Measurements from ENCODE around the gene ATCAY. TPM values are rescaled to one million over a fixed set of nuclear protein-coding genes. Genes with fewer than 3 reads are reported as not detected.

The ATCAY gene
- total RNA-seq, 1 experiment from 2014 or later, result not detected

- H3K4me3 ChIP-seq (ENCODE audit: low read length), result no peak overlapping the region
- H3K27me3 ChIP-seq (ENCODE audit: low read length), result no peaks in the 10 kb centered on the region
- H3K9me2 ChIP-seq (replicated peaks; ENCODE audit: insufficient read depth, low read length), result no peaks in the 10 kb centered on the region
- no peak overlapping the region for H2AFZ ChIP-seq (ENCODE audit: low read length)
- H3K4me2 ChIP-seq (ENCODE audit: low read depth, low read length, poor library complexity, severe bottlenecking), result no peak overlapping the region
- H4K20me1 ChIP-seq (ENCODE audit: insufficient read depth, low read depth, low read length), result no peaks in the 10 kb centered on the region
- no peak overlapping the region for H3K9ac ChIP-seq (ENCODE audit: low read length)
- H3K9me3 ChIP-seq (ENCODE audit: low read length), result no peaks in the 10 kb centered on the region; the same call in 1 of the 2 replicates
- no peaks in the 10 kb centered on the region for H3K79me2 ChIP-seq (ENCODE audit: low read length)
- DNase-seq, result no peak
- H3K27ac ChIP-seq (ENCODE audit: low read length), result no peak overlapping the region
- no peaks in the 10 kb centered on the region for H3K36me3 ChIP-seq (ENCODE audit: insufficient read depth, low read length)
- H3K4me1 ChIP-seq (ENCODE audit: low read length), result no peaks in the 10 kb centered on the region
Measured at GRCh38 chr19:3899531-3900294, 19.2 kb downstream of the ATCAY start.

DNA sequence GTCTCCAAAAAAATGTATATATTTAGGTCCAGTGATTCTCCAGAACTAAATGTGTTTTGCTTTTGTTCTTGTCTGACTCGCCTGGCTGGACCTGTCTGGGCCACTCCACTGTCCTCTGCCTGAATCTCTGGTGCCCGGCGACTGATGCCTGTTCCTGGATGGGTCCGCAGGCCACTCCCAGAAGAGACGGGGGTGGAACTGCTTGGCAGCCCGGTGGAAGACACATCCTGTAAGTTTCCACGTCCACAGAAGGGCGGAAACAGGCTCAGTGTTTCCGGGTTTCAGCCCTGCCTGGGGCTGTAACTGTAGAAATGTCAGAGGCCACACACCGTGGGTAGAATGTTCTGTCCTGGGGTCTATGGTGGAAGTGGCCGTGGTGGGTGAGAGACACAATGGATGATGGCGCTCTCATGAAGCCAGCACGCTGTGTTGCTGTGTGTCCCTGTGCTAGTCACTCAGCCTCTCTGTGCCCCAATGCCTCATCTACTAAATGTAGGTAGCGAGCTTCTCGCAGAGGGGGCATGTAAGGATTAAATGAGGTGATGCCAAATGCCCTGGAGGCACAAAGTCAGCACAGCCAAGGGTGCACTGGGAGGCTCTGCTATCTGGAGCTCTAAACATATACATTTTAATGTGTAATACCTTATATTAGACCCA lies 22.0 kb downstream of the ATCAY start:
- Histone ChIP-seq H3K4me2 (ENCODE audit: low read depth, low read length, poor library complexity, severe bottlenecking) (no peak overlapping the region), H3K27me3 (ENCODE audit: low read length) (no peaks in the 10 kb centered on the region), H3K4me1 (ENCODE audit: low read length) (no peaks in the 10 kb centered on the region), H3K9me3 (ENCODE audit: low read length) (no peaks in the 10 kb centered on the region; the same call in 1 of the 2 replicates), H3K4me3 (ENCODE audit: low read length) (no peak overlapping the region), H4K20me1 (ENCODE audit: insufficient read depth, low read depth, low read length) (no peaks in the 10 kb centered on the region), H3K9me2 (replicated peaks; ENCODE audit: insufficient read depth, low read length) (no peaks in the 10 kb centered on the region), H3K9ac (ENCODE audit: low read length) (no peak overlapping the region), H3K27ac (ENCODE audit: low read length) (no peak overlapping the region), H2AFZ (ENCODE audit: low read length) (no peak overlapping the region), H3K79me2 (ENCODE audit: low read length) (no peaks in the 10 kb centered on the region), H3K36me3 (ENCODE audit: insufficient read depth, low read length) (no peaks in the 10 kb centered on the region)
- DNase-seq, result no peak

- no peak overlapping the region for H3K27ac ChIP-seq (ENCODE audit: low read length)
- no peaks in the 10 kb centered on the region for H3K79me2 ChIP-seq (ENCODE audit: low read length)
- no peaks in the 10 kb centered on the region for H3K9me2 ChIP-seq (replicated peaks; ENCODE audit: insufficient read depth, low read length)
- H3K9ac ChIP-seq (ENCODE audit: low read length), result no peak overlapping the region
- H4K20me1 ChIP-seq (ENCODE audit: insufficient read depth, low read depth, low read length), result no peaks in the 10 kb centered on the region
- no peak overlapping the region for H2AFZ ChIP-seq (ENCODE audit: low read length)
- H3K4me1 ChIP-seq (ENCODE audit: low read length), result no peaks in the 10 kb centered on the region
- H3K4me2 ChIP-seq (ENCODE audit: low read depth, low read length, poor library complexity, severe bottlenecking), result no peak overlapping the region
- no peak overlapping the region for H3K4me3 ChIP-seq (ENCODE audit: low read length)
- H3K36me3 ChIP-seq (ENCODE audit: insufficient read depth, low read length), result no peaks in the 10 kb centered on the region
- no peaks in the 10 kb centered on the region for H3K27me3 ChIP-seq (ENCODE audit: low read length)
- DNase-seq, result no peak
- H3K9me3 ChIP-seq (ENCODE audit: low read length), result no peaks in the 10 kb centered on the region
Measured at GRCh38 chr19:3904233-3904632, 23.7 kb downstream of the ATCAY start.

DNA sequence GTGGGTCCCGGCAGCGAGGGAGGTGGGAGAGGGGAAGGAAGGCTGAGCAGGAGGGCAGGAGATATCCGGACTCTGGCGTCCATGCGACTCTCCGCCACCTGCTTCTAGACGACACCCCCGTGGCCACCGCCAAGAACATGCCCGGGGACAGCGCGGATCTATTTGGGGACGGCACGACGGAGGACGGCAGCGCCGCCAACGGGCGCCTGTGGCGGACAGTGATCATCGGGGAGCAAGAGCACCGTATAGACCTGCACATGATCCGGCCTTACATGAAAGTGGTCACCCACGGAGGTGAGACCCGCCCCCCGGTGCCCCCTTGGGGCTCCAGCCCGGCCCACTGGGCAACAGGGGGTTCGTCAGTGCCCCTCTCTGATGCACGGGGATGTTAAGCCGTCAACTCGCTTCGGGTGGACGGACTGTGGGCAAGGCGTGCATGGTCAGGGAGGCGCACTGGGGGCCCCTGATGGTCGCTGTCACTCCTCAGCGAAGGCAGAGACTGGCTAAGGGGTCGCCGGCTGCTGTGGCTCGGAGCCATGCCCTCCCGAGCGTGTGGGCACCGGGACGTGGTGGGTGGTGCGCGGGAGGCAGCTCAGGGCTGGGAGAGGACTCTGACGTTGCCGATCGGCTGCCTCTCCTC lies 27.3 kb downstream of the ATCAY start:
- Histone ChIP-seq H3K4me3 (ENCODE audit: low read length) (no peak overlapping the region), H4K20me1 (ENCODE audit: insufficient read depth, low read depth, low read length) (no peaks in the 10 kb centered on the region), H3K4me2 (ENCODE audit: low read depth, low read length, poor library complexity, severe bottlenecking) (no peak overlapping the region), H3K36me3 (ENCODE audit: insufficient read depth, low read length) (no peaks in the 10 kb centered on the region), H2AFZ (ENCODE audit: low read length) (no peak overlapping the region), H3K4me1 (ENCODE audit: low read length) (no peaks in the 10 kb centered on the region), H3K27me3 (ENCODE audit: low read length) (no peaks in the 10 kb centered on the region), H3K9me3 (ENCODE audit: low read length) (peaks cover 7% of the 10 kb centered on the region; the same call in 1 of the 2 replicates), H3K79me2 (ENCODE audit: low read length) (no peaks in the 10 kb centered on the region), H3K27ac (ENCODE audit: low read length) (no peak overlapping the region), H3K9ac (ENCODE audit: low read length) (no peak overlapping the region), H3K9me2 (replicated peaks; ENCODE audit: insufficient read depth, low read length) (no peaks in the 10 kb centered on the region)
- no peak for DNase-seq

GRCh38 chr19:3908266-3909054 lies 28.0 kb downstream of the ATCAY start:
- Histone ChIP-seq H3K79me2 (ENCODE audit: low read length) (no peaks in the 10 kb centered on the region), H3K4me3 (ENCODE audit: low read length) (no peak overlapping the region), H3K9me2 (replicated peaks; ENCODE audit: insufficient read depth, low read length) (no peaks in the 10 kb centered on the region), H3K9ac (ENCODE audit: low read length) (no peak overlapping the region), H3K27me3 (ENCODE audit: low read length) (no peaks in the 10 kb centered on the region), H3K27ac (ENCODE audit: low read length) (no peak overlapping the region), H2AFZ (ENCODE audit: low read length) (no peak overlapping the region), H3K4me2 (ENCODE audit: low read depth, low read length, poor library complexity, severe bottlenecking) (no peak overlapping the region), H4K20me1 (ENCODE audit: insufficient read depth, low read depth, low read length) (no peaks in the 10 kb centered on the region), H3K4me1 (ENCODE audit: low read length) (no peaks in the 10 kb centered on the region), H3K9me3 (ENCODE audit: low read length) (peaks cover 7% of the 10 kb centered on the region; the same call in 1 of the 2 replicates), H3K36me3 (ENCODE audit: insufficient read depth, low read length) (no peaks in the 10 kb centered on the region)
- DNase-seq, result no peak

- no peak for DNase-seq
Measured at GRCh38 chr19:3910105-3910504, 29.6 kb downstream of the ATCAY start.

DNA sequence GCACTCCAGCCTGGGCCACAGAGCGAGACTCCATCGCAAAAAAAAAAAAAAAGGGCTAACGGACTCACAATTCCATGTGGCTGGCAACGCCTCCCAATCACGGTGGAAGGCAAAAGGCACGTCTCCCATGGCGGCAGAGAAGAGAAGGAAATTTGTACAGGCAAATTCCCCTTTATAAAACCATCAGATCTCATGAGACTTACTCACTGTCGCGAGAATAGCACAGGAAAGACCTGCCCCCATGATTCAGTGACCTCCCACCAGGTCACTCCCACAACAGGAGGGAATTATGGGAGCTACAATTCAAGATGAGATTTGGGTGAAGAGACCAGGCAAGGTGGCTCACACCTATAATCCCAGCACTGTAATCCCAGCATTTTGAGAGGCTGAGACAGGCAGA lies 33.7 kb downstream of the ATCAY start:
- no peaks in the 10 kb centered on the region for H3K4me1 ChIP-seq (ENCODE audit: low read length)
- H2AFZ ChIP-seq (ENCODE audit: low read length), result no peak overlapping the region
- no peak overlapping the region for H3K4me2 ChIP-seq (ENCODE audit: low read depth, low read length, poor library complexity, severe bottlenecking)

More at GRCh38 chr19:3910105-3910504, 29.6 kb downstream of the ATCAY start:
- Histone ChIP-seq H3K79me2 (ENCODE audit: low read length) (no peaks in the 10 kb centered on the region), H3K4me2 (ENCODE audit: low read depth, low read length, poor library complexity, severe bottlenecking) (no peak overlapping the region), H3K9me2 (replicated peaks; ENCODE audit: insufficient read depth, low read length) (no peaks in the 10 kb centered on the region), H3K9me3 (ENCODE audit: low read length) (peaks cover 7% of the 10 kb centered on the region; the same call in 1 of the 2 replicates), H3K36me3 (ENCODE audit: insufficient read depth, low read length) (no peaks in the 10 kb centered on the region), H3K9ac (ENCODE audit: low read length) (no peak overlapping the region), H3K4me1 (ENCODE audit: low read length) (no peaks in the 10 kb centered on the region), H4K20me1 (ENCODE audit: insufficient read depth, low read depth, low read length) (no peaks in the 10 kb centered on the region), H3K27ac (ENCODE audit: low read length) (no peak overlapping the region), H2AFZ (ENCODE audit: low read length) (no peak overlapping the region), H3K4me3 (ENCODE audit: low read length) (no peak overlapping the region), H3K27me3 (ENCODE audit: low read length) (no peaks in the 10 kb centered on the region)

More for the DNA sequence above, 33.7 kb downstream of the ATCAY start:
- H3K36me3 ChIP-seq (ENCODE audit: insufficient read depth, low read length), result no peaks in the 10 kb centered on the region
- H3K4me3 ChIP-seq (ENCODE audit: low read length), result no peak overlapping the region
- peak; percentile 42 for DNase-seq
- no peaks in the 10 kb centered on the region for H4K20me1 ChIP-seq (ENCODE audit: insufficient read depth, low read depth, low read length)
- no peak overlapping the region for H3K9ac ChIP-seq (ENCODE audit: low read length)
- no peaks in the 10 kb centered on the region for H3K79me2 ChIP-seq (ENCODE audit: low read length)
- peaks cover 7% of the 10 kb centered on the region; the same call in 1 of the 2 replicates for H3K9me3 ChIP-seq (ENCODE audit: low read length)
- no peaks in the 10 kb centered on the region for H3K9me2 ChIP-seq (replicated peaks; ENCODE audit: insufficient read depth, low read length)
- H3K27ac ChIP-seq (ENCODE audit: low read length), result no peak overlapping the region
- no peaks in the 10 kb centered on the region for H3K27me3 ChIP-seq (ENCODE audit: low read length)
